ENCODE results near the gene FAM98C. TPM values are rescaled to one million over a fixed set of nuclear protein-coding genes. Genes with fewer than 3 reads are reported as not detected.
A peak's percentile ranks its signal among the peaks of the same experiment; 100 is the strongest.

FAM98C gene
- polyA plus RNA-seq, 1 donor (not counting 4 experiments of a cell fraction or from before 2014, with no cell fraction given) = 5.8 TPM

- H2AFZ ChIP-seq (ENCODE audit: control insufficient read depth, low read length) = no peak overlapping the region
- no peaks in the 10 kb centered on the region for H3K36me3 ChIP-seq (ENCODE audit: control insufficient read depth in 2 of 2, extremely low read depth in 1 of 2, insufficient read depth in 2 of 2, low read length in 2 of 2)
- no peak overlapping the region for H3K4me2 ChIP-seq (ENCODE audit: control insufficient read depth, extremely low read depth, insufficient read depth, low read depth, low read length)
- DNase-seq (ENCODE audit: low read depth, low spot score) = no peak
- H3K9ac ChIP-seq (ENCODE audit: control insufficient read depth, extremely low read depth, insufficient read depth, low read length) = no peak overlapping the region
- no peaks in the 10 kb centered on the region for H3K9me1 ChIP-seq (ENCODE audit: control insufficient read depth, extremely low read depth, insufficient read depth, low read length)
- H3K79me2 ChIP-seq (ENCODE audit: control insufficient read depth, insufficient read depth, low read length) = no peaks in the 10 kb centered on the region
- dilution Hi-C loops (cut with MboI; ENCODE audit: extremely low pct_ligation_motif_present, low sequenced_read_pairs) = no loop called here
- H3K27me3 ChIP-seq (ENCODE audit: control insufficient read depth, extremely low read depth, insufficient read depth, low read length) = peaks cover 12% of the 10 kb centered on the region
- TF ChIP-seq CTCF (optimal IDR thresholded peaks at IDR 0.05 in 1 of 3, IDR thresholded peaks at IDR 0.05 in 1 of 3, conservative IDR thresholded peaks at IDR 0.05 in 1 of 3; ENCODE audit: extremely low read depth in 1 of 3, insufficient read depth in 2 of 3, low read length in 3 of 3) (no peak), EZH2 (IDR thresholded peaks at IDR 0.05; ENCODE audit: low read length) (no peak)
- no peaks in the 10 kb centered on the region for H4K20me1 ChIP-seq (ENCODE audit: control insufficient read depth, extremely low read depth, insufficient read depth, low read length)
- no peak overlapping the region for H3K27ac ChIP-seq (ENCODE audit: control insufficient read depth, insufficient read depth, low read length)
- H3K4me1 ChIP-seq (ENCODE audit: control insufficient read depth, extremely low read depth, insufficient read depth, low read length) = peaks cover 9% of the 10 kb centered on the region
- no peak overlapping the region for H3K4me3 ChIP-seq (ENCODE audit: control insufficient read depth in 2 of 3, extremely low read depth in 1 of 3, insufficient read depth in 2 of 3, low read depth in 1 of 3, low read length in 3 of 3)
- H3K9me3 ChIP-seq (ENCODE audit: control insufficient read depth, low read depth, low read length) = no peaks in the 10 kb centered on the region
- no peak for FAIRE-seq
Observed at GRCh38 chr19:38417146-38417543, 14.3 kb downstream of the FAM98C start.

- no peak for FAIRE-seq
- H4K20me1 ChIP-seq (ENCODE audit: control insufficient read depth, extremely low read depth, insufficient read depth, low read length) = no peaks in the 10 kb centered on the region
- TF ChIP-seq EZH2 (IDR thresholded peaks at IDR 0.05; ENCODE audit: low read length) (no peak), CTCF (optimal IDR thresholded peaks at IDR 0.05 in 1 of 3, IDR thresholded peaks at IDR 0.05 in 1 of 3, conservative IDR thresholded peaks at IDR 0.05 in 1 of 3; ENCODE audit: extremely low read depth in 1 of 3, insufficient read depth in 2 of 3, low read length in 3 of 3) (peak in 1 of 3 experiments; percentile 2)
- H3K36me3 ChIP-seq (ENCODE audit: control insufficient read depth in 2 of 2, extremely low read depth in 1 of 2, insufficient read depth in 2 of 2, low read length in 2 of 2) = no peaks in the 10 kb centered on the region
- no peak overlapping the region for H3K27ac ChIP-seq (ENCODE audit: control insufficient read depth, insufficient read depth, low read length)
- H3K9me3 ChIP-seq (ENCODE audit: control insufficient read depth, low read depth, low read length) = no peaks in the 10 kb centered on the region
- dilution Hi-C loops (cut with MboI; ENCODE audit: extremely low pct_ligation_motif_present, low sequenced_read_pairs) = no loop called here
- peak; percentile 28 for DNase-seq (ENCODE audit: low read depth, low spot score)
- peak overlapping the region; percentile 24 to 48 (median 46) for H3K4me3 ChIP-seq (ENCODE audit: control insufficient read depth in 2 of 3, extremely low read depth in 1 of 3, insufficient read depth in 2 of 3, low read depth in 1 of 3, low read length in 3 of 3)
- H3K9me1 ChIP-seq (ENCODE audit: control insufficient read depth, extremely low read depth, insufficient read depth, low read length) = no peaks in the 10 kb centered on the region
- H3K4me1 ChIP-seq (ENCODE audit: control insufficient read depth, extremely low read depth, insufficient read depth, low read length) = peaks cover 9% of the 10 kb centered on the region
- peak overlapping the region; percentile 77 for H3K4me2 ChIP-seq (ENCODE audit: control insufficient read depth, extremely low read depth, insufficient read depth, low read depth, low read length)
- peak overlapping the region; percentile 30 for H2AFZ ChIP-seq (ENCODE audit: control insufficient read depth, low read length)
- no peak overlapping the region for H3K9ac ChIP-seq (ENCODE audit: control insufficient read depth, extremely low read depth, insufficient read depth, low read length)
- H3K27me3 ChIP-seq (ENCODE audit: control insufficient read depth, extremely low read depth, insufficient read depth, low read length) = peaks cover 13% of the 10 kb centered on the region
- H3K79me2 ChIP-seq (ENCODE audit: control insufficient read depth, insufficient read depth, low read length) = no peaks in the 10 kb centered on the region
Observed at GRCh38 chr19:38417544-38418506, 14.9 kb downstream of the FAM98C start.

Data from keratinocyte (primary cell).